Measurements from ENCODE around the gene DEFB123.
"Not testable (repeated sequence)": the region's sequence is repeated elsewhere in the genome, so short reads cannot be mapped to it uniquely, and the experiment has no call there.

Gene DEFB123

DNA sequence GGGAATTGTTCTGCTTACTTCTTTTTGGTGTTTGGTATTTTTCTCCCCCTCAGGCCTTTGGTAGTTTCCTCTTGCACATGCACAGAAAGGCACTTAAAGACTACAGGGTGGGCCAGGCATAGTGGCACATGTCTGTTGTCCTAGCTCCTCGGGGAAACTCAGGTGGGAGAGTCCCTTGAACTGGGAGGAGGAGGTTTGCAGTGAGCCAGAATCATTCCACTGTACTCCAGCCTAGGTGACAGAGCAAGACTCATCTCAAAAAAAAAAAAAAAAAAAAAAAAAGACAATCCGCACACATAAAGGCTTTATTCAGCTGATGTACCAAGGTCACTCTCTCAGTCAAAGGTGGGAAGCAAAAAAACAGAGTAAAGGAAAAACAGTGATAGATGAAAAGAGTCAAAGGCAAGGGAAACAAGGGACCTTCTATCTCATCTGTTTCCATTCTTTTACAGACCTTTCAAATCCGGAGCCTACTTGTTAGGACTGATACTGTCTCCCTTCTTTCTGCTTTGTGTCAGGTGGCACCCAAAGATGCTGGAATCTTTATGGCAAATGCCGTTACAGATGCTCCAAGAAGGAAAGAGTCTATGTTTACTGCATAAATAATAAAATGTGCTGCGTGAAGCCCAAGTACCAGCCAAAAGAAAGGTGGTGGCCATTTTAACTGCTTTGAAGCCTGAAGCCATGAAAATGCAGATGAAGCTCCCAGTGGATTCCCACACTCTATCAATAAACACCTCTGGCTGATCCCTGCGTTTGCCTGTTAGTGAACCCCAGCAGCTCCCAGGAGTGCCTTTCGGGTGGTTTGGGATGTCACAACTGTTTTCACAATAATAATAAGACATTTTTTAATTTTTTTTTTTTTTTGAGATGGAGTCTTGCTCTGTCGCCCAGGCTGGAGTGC, 9.3 kb downstream of the DEFB123 start:
- DNase-seq (ENCODE audit: low read depth): no peak
- H3K4me3 ChIP-seq (ENCODE audit: low read length): no peak overlapping the region

DNA sequence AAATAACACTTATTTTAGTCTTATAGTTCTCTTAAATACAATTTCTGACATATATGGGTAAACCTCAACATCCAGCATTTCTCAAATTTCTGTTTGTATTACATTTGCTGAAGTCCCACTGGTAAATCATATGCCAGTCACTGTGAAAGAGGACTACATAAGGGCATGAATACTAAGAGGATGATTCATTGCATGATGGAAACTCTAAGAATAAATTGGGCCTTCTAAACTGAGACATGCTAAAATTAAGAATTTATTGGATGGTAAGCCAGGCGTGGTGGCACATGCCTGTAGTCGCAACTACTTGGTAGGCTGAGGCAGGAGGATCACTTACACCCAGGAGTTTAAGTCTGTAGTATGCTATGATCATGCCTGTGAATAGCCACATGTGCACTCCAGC, 12.1 kb downstream of the DEFB123 start:
- H3K4me3 ChIP-seq (ENCODE audit: low read length): no peak overlapping the region
- no peak for TF ChIP-seq CTCF (conservative IDR thresholded peaks at IDR 0.05; ENCODE audit: low read depth, low read length)
- no peak for DNase-seq (ENCODE audit: low read depth)

More for the DNA sequence above, 9.3 kb downstream of the DEFB123 start:
- no peak for TF ChIP-seq CTCF (conservative IDR thresholded peaks at IDR 0.05; ENCODE audit: low read depth, low read length)

DNA sequence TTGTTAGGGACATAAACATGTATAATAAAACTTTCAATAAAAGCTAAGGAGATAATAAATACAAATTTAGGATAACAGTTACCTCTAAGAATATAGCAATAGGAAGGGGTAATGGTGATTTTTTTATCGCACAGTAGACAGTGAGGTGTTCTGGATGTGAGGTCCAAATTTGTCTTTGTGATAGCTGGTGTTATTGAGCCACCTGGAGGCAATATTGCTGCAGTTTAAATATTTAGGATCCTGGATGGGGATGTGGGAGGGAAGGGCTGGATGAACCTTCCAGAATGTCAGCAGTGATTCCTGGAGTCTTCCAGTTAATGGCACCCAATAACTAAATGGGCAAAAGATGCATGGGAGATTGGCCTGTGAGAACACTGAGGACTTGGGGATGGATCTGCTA, 13.9 kb downstream of the DEFB123 start:
- DNase-seq (ENCODE audit: low read depth): no peak
- H3K4me3 ChIP-seq (ENCODE audit: low read length): no peak overlapping the region
- TF ChIP-seq CTCF (conservative IDR thresholded peaks at IDR 0.05; ENCODE audit: low read depth, low read length): no peak

- H3K4me3 ChIP-seq (ENCODE audit: low read length); DNase-seq (ENCODE audit: low read depth): not testable (repeated sequence)
Measured at GRCh38 chr20:31470946-31471345, 30.5 kb downstream of the DEFB123 start.

DNA sequence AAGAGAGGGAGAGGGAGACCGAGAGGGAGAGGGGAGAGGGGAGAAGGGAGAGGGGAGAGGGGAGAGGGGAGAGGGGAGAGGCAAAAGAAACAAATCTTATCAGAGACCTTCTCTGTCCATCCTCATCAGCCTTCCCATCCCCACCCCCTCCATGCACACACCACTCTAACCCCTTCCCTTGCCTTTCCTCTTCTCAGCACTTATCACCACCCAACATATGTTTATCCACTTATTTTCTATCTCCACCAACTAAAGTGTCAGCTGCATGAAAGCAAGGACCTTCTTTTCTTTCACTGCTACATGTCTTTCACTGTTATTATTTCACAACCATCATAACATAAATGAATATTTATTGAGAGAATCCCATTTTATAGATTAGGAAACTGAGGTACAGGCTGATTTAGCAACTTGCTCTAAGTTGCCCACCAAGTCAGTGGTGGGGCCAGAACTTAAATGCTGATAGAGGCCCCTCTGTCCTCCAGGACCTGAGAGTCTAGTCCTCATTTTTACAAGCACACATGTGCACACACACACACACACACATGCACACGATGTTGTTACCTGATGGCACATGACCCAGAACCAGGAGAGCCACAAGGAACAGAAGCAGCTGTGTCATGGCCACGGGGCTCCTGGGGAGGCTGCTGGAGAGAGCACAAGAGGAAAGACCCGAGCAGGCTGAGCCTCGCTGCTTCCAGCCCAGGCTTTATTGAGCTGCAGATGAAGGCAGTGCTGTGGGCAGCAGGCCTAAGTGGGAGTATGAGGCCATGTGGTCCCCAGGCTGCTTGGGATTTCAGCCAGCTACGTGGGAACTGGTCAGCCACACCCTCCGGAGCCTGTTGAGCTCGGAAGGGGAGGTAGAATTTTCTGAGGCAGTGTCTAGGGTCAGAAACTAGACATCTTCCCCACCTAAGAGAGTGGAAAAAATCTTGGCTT, 32.2 kb downstream of the DEFB123 start:
- DNase-seq (ENCODE audit: low read depth): no peak
- TF ChIP-seq CTCF (conservative IDR thresholded peaks at IDR 0.05; ENCODE audit: low read depth, low read length): no peak

DNA sequence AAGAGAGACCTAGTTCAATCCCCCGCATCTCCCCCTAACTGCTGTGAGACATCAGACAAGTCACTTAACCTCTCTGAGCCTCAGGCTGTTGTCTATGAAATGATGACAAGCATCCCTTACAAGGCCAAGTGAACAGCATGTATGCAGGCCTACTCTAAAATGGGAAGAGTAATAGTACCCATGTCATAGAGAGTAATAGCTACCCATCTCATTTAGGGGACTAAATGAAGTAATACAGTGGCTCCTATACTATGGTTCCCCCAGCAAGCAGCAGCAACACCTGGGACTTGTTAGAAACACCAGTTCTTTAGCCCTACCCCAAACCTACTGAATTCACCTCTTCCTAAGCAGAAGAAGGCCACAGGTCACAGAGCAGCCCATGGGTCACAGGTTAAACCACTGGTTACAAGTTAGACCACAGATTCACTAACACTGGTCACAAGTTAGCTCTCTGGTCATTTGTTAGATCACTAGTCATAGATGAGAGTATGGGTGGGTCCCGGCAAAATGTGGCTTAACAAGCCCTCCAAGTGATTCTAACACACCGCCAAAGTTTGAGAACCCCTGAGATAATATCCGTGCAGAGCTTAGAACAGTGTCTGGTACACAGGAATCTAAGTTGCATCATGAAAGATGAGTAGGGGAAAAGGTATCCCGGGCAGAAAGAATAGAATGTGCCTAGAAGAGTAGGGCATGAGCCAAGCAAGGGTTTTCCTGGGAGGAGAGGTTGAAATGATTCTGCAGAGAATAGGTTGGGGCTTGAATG, 33.1 kb downstream of the DEFB123 start:
- TF ChIP-seq CTCF (conservative IDR thresholded peaks at IDR 0.05; ENCODE audit: low read depth, low read length): no peak
- H3K4me3 ChIP-seq (ENCODE audit: low read length): no peak overlapping the region
- no peak for DNase-seq (ENCODE audit: low read depth)

More for the DNA sequence above, 32.2 kb downstream of the DEFB123 start:
- H3K4me3 ChIP-seq (ENCODE audit: low read length): no peak overlapping the region

DNA sequence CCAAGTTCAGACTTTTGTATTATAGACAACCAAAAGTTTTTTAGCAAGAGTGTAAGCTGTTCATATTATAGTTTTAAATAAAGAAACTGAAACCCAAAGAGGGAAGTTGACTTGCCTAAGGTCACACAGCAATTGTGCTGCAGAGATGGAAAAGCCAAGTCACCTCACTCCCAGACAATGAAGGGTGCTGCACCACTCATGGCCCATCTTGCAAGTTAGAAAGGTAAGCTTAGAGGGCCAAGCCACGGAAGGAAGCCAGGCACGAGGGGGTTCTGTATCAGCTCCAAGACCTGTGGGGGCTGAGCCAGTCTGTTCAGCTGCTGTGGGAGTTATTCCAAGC, 33.6 kb downstream of the DEFB123 start:
- no peak for DNase-seq (ENCODE audit: low read depth)
- no peak for TF ChIP-seq CTCF (conservative IDR thresholded peaks at IDR 0.05; ENCODE audit: low read depth, low read length)
- no peak overlapping the region for H3K4me3 ChIP-seq (ENCODE audit: low read length)

Measured in retinal pigment epithelial cell (primary cell).